RWPE2 (cell line): ENCODE data around the gene TNRC6B.

Source experiments
- ATAC-seq: fragments of 200-7000 bp; cut with Tn5 transposase; 3 replicates; pipeline ENCODE4 v1.9.1; 2021; ENCODE audit warnings: low read depth
- DNase-seq: peaks from one replicate; pipeline ENCODE4 v3.0.0-alpha.2; 2020; ENCODE audit warnings: low spot score
- H3K27ac ChIP-seq: fragments of 450-650 bp; 2 replicates; pipeline ENCODE4 v1.5.1; 2017; ENCODE audit warnings: mild to moderate bottlenecking; ENCODE audit not compliant: poor library complexity, severe bottlenecking
- H3K27me3 ChIP-seq: fragments of 250-450 bp; sonication (Bioruptor Pico); 2 replicates; pipeline ENCODE4 v1.5.1; 2021; ENCODE audit warnings: mild to moderate bottlenecking, moderate library complexity; ENCODE audit not compliant: insufficient read depth, poor library complexity, severe bottlenecking
- H3K36me3 ChIP-seq: fragments of 250-450 bp; sonication (Bioruptor Pico); 2 replicates; pipeline ENCODE4 v1.5.1; 2020; ENCODE audit warnings: low read depth, mild to moderate bottlenecking, moderate library complexity
- H3K4me1 ChIP-seq: fragments of 250-450 bp; sonication (Bioruptor Pico); 2 replicates; pipeline ENCODE4 v1.5.1; 2021; ENCODE audit warnings: mild to moderate bottlenecking, moderate library complexity; ENCODE audit not compliant: insufficient read depth, poor library complexity, severe bottlenecking
- H3K4me3 ChIP-seq: fragments of 250-450 bp; sonication (Bioruptor Pico); 2 replicates; pipeline ENCODE4 v1.5.1; 2021; ENCODE audit warnings: mild to moderate bottlenecking, moderate library complexity; ENCODE audit not compliant: severe bottlenecking
- H3K9me3 ChIP-seq: fragments of 250-450 bp; sonication (Bioruptor Pico); 2 replicates; pipeline ENCODE4 v1.5.1; 2021; ENCODE audit warnings: mild to moderate bottlenecking, moderate library complexity; ENCODE audit not compliant: severe bottlenecking
- CTCF ChIP-seq: fragments of 450-650 bp; IDR thresholded peaks from one replicate; pipeline ENCODE4 v1.5.1; 2017; ENCODE audit warnings: mild to moderate bottlenecking, moderate library complexity; ENCODE audit not compliant: poor library complexity, severe bottlenecking

The TNRC6B gene

GRCh38 chr22:40300316-40300715 is 122.6 kb downstream of the TNRC6B start:
- no peak for TF ChIP-seq CTCF
- no peak for DNase-seq
- ATAC-seq, result no peak
- H3K27me3 ChIP-seq, result no peaks in the 10 kb centered on the region
- peaks cover 41% of the 10 kb centered on the region for H3K36me3 ChIP-seq
- H3K4me1 ChIP-seq, result no peaks in the 10 kb centered on the region
- no peak overlapping the region for H3K27ac ChIP-seq
- H3K4me3 ChIP-seq, result no peak overlapping the region
- H3K9me3 ChIP-seq, result no peaks in the 10 kb centered on the region

- DNase-seq, result no peak
- Histone ChIP-seq H3K4me1 (no peaks in the 10 kb centered on the region), H3K9me3 (no peaks in the 10 kb centered on the region), H3K36me3 (peaks cover 41% of the 10 kb centered on the region), H3K27me3 (no peaks in the 10 kb centered on the region), H3K27ac (no peak overlapping the region), H3K4me3 (no peak overlapping the region)
- no peak for ATAC-seq
- TF ChIP-seq CTCF, result no peak
Observed at GRCh38 chr22:40300884-40301672, 123.4 kb downstream of the TNRC6B start.

- Histone ChIP-seq H3K9me3 (no peaks in the 10 kb centered on the region), H3K27ac (no peak overlapping the region), H3K4me3 (no peak overlapping the region), H3K27me3 (no peaks in the 10 kb centered on the region), H3K36me3 (peaks cover 37% of the 10 kb centered on the region), H3K4me1 (no peaks in the 10 kb centered on the region)
- DNase-seq (no peak), ATAC-seq (no peak)
- TF ChIP-seq CTCF, result no peak
Observed at GRCh38 chr22:40302149-40302548, 124.4 kb downstream of the TNRC6B start.

GRCh38 chr22:40305625-40306024 is 127.9 kb downstream of the TNRC6B start:
- Histone ChIP-seq H3K27ac (no peak overlapping the region), H3K36me3 (peaks cover 46% of the 10 kb centered on the region)

More at GRCh38 chr22:40305625-40306024, 127.9 kb downstream of the TNRC6B start:
- H3K4me3 ChIP-seq, result no peak overlapping the region
- no peak for TF ChIP-seq CTCF
- no peak for DNase-seq
- no peaks in the 10 kb centered on the region for H3K27me3 ChIP-seq
- no peaks in the 10 kb centered on the region for H3K4me1 ChIP-seq
- no peak for ATAC-seq
- no peaks in the 10 kb centered on the region for H3K9me3 ChIP-seq
